ENCODE data around the gene PLXDC1.

Gene PLXDC1

GRCh38 chr17:39150795-39151149, 665 bp downstream of the PLXDC1 start:
- peaks cover 0 to 21% of the 10 kb centered on the region in 2 donors for H3K27me3 ChIP-seq
- no peak for DNase-seq
- TF ChIP-seq CTCF (IDR thresholded peaks at IDR 0.05) = no peak
- H3K4me3 ChIP-seq = peak overlapping the region; percentile 62 to 73
- intact Hi-C loops (cut with DNase I; ENCODE audit: low total_unique reads) = loop anchor here (5.0 kb wide), 1 partner anchor 168 kb away; no protein-coding TSS in a partner anchor
- peaks cover 0 to 26% (median 20%) of the 10 kb centered on the region in 4 donors for H3K4me1 ChIP-seq
- no peaks in the 10 kb centered on the region for H3K9me3 ChIP-seq
- H3K27ac ChIP-seq = peak overlapping the region; percentile 36 to 94
- no peaks in the 10 kb centered on the region for H3K36me3 ChIP-seq

- Histone ChIP-seq H3K4me1 (peaks cover 0 to 26% (median 20%) of the 10 kb centered on the region in 4 donors), H3K9me3 (no peaks in the 10 kb centered on the region), H3K27me3 (peaks cover 0 to 21% of the 10 kb centered on the region in 2 donors), H3K4me3 (no peak overlapping the region), H3K27ac (no peak overlapping the region), H3K36me3 (no peaks in the 10 kb centered on the region)
- intact Hi-C loops (cut with DNase I; ENCODE audit: low total_unique reads) = loop anchor here (5.0 kb wide), 1 partner anchor 168 kb away; no protein-coding TSS in a partner anchor
- DNase-seq = no peak
- TF ChIP-seq CTCF (IDR thresholded peaks at IDR 0.05) = no peak
These were observed 1.3 kb downstream of the PLXDC1 start for GRCh38 chr17:39150104-39150634.

- intact Hi-C loops (cut with DNase I; ENCODE audit: low total_unique reads) = loop anchor here (10.0 kb wide), 1 partner anchor 83 kb away; no protein-coding TSS in a partner anchor
- no peaks in the 10 kb centered on the region for H3K36me3 ChIP-seq
- peaks cover 0 to 21% (median 16%) of the 10 kb centered on the region in 4 donors for H3K4me1 ChIP-seq
- no peak overlapping the region for H3K27ac ChIP-seq
- peaks cover 0 to 21% of the 10 kb centered on the region in 2 donors for H3K27me3 ChIP-seq
- no peaks in the 10 kb centered on the region for H3K9me3 ChIP-seq
- H3K4me3 ChIP-seq = no peak overlapping the region
- DNase-seq = no peak
- TF ChIP-seq CTCF (IDR thresholded peaks at IDR 0.05) = no peak
These were observed 3.9 kb downstream of the PLXDC1 start for GRCh38 chr17:39147221-39148185.

GRCh38 chr17:39146273-39146672, 5.2 kb downstream of the PLXDC1 start:
- Histone ChIP-seq H3K27ac (no peak overlapping the region), H3K4me1 (peaks cover 0 to 9% (median 4%) of the 10 kb centered on the region in 4 donors), H3K4me3 (no peak overlapping the region), H3K36me3 (no peaks in the 10 kb centered on the region), H3K9me3 (no peaks in the 10 kb centered on the region), H3K27me3 (peaks cover 0 to 10% of the 10 kb centered on the region in 2 donors)
- DNase-seq = no peak
- TF ChIP-seq CTCF (IDR thresholded peaks at IDR 0.05) = no peak
- intact Hi-C loops (cut with DNase I; ENCODE audit: low total_unique reads) = loop anchor here (10.0 kb wide), 1 partner anchor 81 kb away; no protein-coding TSS in a partner anchor

GRCh38 chr17:39145143-39145542, 6.3 kb downstream of the PLXDC1 start:
- no peak for TF ChIP-seq CTCF (IDR thresholded peaks at IDR 0.05)
- Histone ChIP-seq H3K9me3 (no peaks in the 10 kb centered on the region), H3K27ac (peak overlapping the region in 1 of 2 donors; percentile 36), H3K4me1 (peaks cover 0 to 6% (median 0%) of the 10 kb centered on the region in 4 donors), H3K36me3 (no peaks in the 10 kb centered on the region), H3K4me3 (no peak overlapping the region), H3K27me3 (peaks cover 0 to 3% of the 10 kb centered on the region in 2 donors)
- DNase-seq = no peak
- intact Hi-C loops (cut with DNase I; ENCODE audit: low total_unique reads) = loop anchor here (10.0 kb wide), 1 partner anchor 80 kb away; no protein-coding TSS in a partner anchor

Data from tibial artery (tissue), 4 donors.